Kidney glomerular epithelial cell (primary cell): ENCODE results near the gene CSNK1A1L.

Source experiments
- DNase-seq: peaks from one replicate; lab custom pipeline; 2025; lab: John Stamatoyannopoulos, UW

CSNK1A1L gene

GRCh38 chr13:37106642-37107041 is 1.2 kb upstream of the CSNK1A1L start:
- no peak for DNase-seq

GRCh38 chr13:37102896-37103295 is 2.6 kb downstream of the CSNK1A1L start:
- DNase-seq = no peak

- DNase-seq = no peak
These were observed 4.3 kb downstream of the CSNK1A1L start for GRCh38 chr13:37101201-37101600.

- no peak for DNase-seq
These were observed 4.7 kb downstream of the CSNK1A1L start for GRCh38 chr13:37100731-37101130.

GRCh38 chr13:37097076-37097475 is 8.4 kb downstream of the CSNK1A1L start:
- DNase-seq = no peak

GRCh38 chr13:37094840-37095239 is 10.6 kb downstream of the CSNK1A1L start:
- no peak for DNase-seq

- DNase-seq = no peak
These were observed 11.4 kb downstream of the CSNK1A1L start for GRCh38 chr13:37094099-37094498.

GRCh38 chr13:37091835-37092234 is 13.6 kb downstream of the CSNK1A1L start:
- DNase-seq = no peak

GRCh38 chr13:37090912-37091311 is 14.6 kb downstream of the CSNK1A1L start:
- no peak for DNase-seq

- DNase-seq = no peak
These were observed 16.0 kb downstream of the CSNK1A1L start for GRCh38 chr13:37089495-37089894.

- no peak for DNase-seq
These were observed 18.0 kb downstream of the CSNK1A1L start for GRCh38 chr13:37087486-37087885.

- no peak for DNase-seq
These were observed 19.9 kb downstream of the CSNK1A1L start for GRCh38 chr13:37085606-37086005.

GRCh38 chr13:37076818-37077217 is 28.6 kb downstream of the CSNK1A1L start:
- no peak for DNase-seq

- DNase-seq = no peak
These were observed 30.3 kb downstream of the CSNK1A1L start for GRCh38 chr13:37075164-37075563.

GRCh38 chr13:37074703-37075102 is 30.8 kb downstream of the CSNK1A1L start:
- DNase-seq = peak; percentile 6

GRCh38 chr13:37072024-37072423 is 33.4 kb downstream of the CSNK1A1L start:
- no peak for DNase-seq

GRCh38 chr13:37070956-37071355 is 34.5 kb downstream of the CSNK1A1L start:
- no peak for DNase-seq

- DNase-seq = no peak
These were observed 35.2 kb downstream of the CSNK1A1L start for GRCh38 chr13:37070145-37070695.

- no peak for DNase-seq
These were observed 35.8 kb downstream of the CSNK1A1L start for GRCh38 chr13:37069597-37070103.

- no peak for DNase-seq
These were observed 36.5 kb downstream of the CSNK1A1L start for GRCh38 chr13:37068962-37069361.

- DNase-seq = no peak
These were observed 37.6 kb downstream of the CSNK1A1L start for GRCh38 chr13:37067874-37068273.

GRCh38 chr13:37065890-37066526 is 39.5 kb downstream of the CSNK1A1L start:
- no peak for DNase-seq

- DNase-seq = no peak
These were observed 45.6 kb downstream of the CSNK1A1L start for GRCh38 chr13:37059848-37060192.
